Cardiac fibroblast (primary cell): ENCODE measurements around the gene C1S.

Experiments used
- DNase-seq, 2 donors: peaks; one replicate each; pipeline versions ENCODE4 v3.0.0 to v3.0.0-alpha.2; 2010; ENCODE audit warnings: low read depth in 2 of 2
- H3K4me3 ChIP-seq, 2 donors: replicated peaks in 1 of 2; 1 replicate in 1 of 2; 2 replicates in 1 of 2; pipeline ENCODE4 v1.5.1; 2011; ENCODE audit warnings: low read depth in 2 of 2, low read length in 2 of 2, mild to moderate bottlenecking in 2 of 2, moderate library complexity in 1 of 2
- TF ChIP-seq, protein P1 (sequence below): IDR thresholded peaks from one replicate; pipeline ENCODE4 v1.5.1; 2011; ENCODE audit warnings: low read depth, mild to moderate bottlenecking, low read length, inconsistent platforms

C1S gene

DNA sequence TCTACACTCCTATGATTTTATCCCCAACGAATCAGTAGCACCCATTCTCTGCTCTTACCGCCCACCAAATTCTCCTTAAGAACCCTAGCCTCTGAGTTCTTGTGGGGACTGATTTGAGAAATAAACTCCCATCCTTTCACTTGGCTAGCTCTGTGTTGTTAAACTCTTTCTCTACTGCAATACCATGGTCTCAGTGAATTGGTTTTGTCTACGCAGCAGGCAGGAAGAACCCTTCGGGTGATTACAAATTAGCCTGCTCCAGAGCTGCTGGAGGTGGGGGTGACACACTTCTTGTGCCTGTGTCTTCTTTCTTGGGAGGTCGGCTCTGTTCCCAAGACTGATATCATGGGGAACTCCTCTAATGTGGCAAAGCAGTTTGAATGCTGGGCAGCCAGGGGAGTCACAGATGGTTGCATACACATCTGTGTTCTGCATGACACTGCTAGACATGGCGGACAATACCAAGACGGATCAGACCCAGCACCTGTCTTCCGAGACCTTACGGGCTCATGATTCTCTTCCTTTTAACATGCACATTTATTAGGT is 1.6 kb upstream of the C1S start:
- H3K4me3 ChIP-seq: no peak overlapping the region
- TF ChIP-seq, protein P1, sequence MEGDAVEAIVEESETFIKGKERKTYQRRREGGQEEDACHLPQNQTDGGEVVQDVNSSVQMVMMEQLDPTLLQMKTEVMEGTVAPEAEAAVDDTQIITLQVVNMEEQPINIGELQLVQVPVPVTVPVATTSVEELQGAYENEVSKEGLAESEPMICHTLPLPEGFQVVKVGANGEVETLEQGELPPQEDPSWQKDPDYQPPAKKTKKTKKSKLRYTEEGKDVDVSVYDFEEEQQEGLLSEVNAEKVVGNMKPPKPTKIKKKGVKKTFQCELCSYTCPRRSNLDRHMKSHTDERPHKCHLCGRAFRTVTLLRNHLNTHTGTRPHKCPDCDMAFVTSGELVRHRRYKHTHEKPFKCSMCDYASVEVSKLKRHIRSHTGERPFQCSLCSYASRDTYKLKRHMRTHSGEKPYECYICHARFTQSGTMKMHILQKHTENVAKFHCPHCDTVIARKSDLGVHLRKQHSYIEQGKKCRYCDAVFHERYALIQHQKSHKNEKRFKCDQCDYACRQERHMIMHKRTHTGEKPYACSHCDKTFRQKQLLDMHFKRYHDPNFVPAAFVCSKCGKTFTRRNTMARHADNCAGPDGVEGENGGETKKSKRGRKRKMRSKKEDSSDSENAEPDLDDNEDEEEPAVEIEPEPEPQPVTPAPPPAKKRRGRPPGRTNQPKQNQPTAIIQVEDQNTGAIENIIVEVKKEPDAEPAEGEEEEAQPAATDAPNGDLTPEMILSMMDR: no peak
- DNase-seq: no peak

DNA sequence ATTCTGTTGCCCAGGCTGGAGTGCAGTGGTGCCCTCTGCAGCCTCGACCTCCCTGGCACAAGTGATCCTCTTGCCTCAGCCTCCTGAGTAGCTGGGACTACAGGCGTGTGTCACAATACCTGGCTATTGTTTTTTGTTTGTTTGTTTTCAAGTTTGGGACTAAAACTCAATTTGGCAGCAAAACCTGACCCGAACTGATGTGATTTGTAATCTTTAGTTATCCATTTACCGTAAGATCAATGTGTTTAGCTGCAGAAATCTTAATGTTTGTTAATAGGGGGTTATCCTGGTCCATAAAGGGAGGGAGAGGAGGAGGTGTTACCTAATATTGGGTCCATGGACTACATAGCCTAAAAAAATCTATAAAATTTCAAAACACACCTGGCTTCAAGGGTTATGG is 738 bp upstream of the C1S start:
- H3K4me3 ChIP-seq: no peak overlapping the region
- TF ChIP-seq, protein P1: no peak
- no peak for DNase-seq

DNA sequence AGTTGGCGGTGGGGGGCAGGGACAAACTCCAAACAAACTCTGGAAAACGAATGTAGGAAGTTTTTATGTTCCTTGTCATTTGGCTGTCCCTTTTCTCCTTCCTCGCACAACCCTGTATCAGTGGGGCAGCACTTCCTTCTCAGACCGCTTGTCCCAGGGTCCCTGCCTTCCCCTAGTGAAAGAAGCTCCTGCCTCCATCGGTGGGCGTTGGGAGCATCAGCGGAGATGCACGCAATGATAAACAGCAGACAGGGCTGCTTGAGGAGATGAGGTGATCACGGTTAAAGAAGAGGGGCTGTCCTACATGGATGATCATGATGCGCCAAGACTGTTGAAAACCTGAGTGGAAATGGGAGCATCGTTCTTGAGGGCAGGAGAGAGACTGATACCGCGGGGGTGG is 620 bp downstream of the C1S start:
- TF ChIP-seq, protein P1: no peak
- no peak for DNase-seq
- peak overlapping the region; percentile 38 to 52 for H3K4me3 ChIP-seq

DNA sequence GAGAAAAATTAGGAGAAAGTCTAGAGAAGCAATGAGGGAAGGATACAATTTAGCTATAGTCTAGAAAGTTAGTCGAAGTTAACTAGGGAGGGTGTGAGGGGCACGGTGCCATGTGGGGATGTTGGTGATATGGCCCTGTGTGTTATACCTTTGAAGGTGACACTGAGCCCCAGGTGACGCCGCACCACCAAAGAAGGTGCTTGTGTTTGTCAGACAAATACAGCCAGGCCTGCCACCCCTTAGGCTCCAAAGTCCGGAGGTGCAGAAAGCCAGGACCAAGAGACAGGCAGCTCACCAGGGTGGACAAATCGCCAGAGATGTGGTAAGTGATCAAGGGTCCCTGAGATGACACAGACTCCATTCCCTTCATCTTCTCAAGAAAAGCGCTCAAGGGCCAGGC is 1.1 kb downstream of the C1S start:
- TF ChIP-seq, protein P1: no peak
- peak overlapping the region; percentile 38 to 52 for H3K4me3 ChIP-seq

DNA sequence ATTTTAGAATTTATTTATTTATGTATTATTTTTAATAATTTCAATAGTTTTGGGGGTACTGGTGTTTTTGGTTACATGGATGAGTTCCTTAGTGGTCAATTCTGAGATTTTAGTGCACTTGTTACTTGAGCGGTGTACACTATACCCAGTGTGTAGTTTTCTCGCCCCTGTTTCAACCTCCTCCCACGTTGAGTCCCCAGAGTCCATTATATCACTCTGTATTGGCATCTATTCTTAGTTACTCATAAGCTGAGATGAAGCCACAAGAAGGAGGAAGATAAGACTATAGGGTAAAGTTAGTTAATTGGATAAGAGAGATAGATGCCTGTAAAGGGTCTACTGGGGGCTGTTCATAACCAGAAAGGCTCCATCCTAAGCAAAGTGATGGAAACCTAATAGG is 4.0 kb downstream of the C1S start:
- TF ChIP-seq, protein P1: no peak
- no peak overlapping the region for H3K4me3 ChIP-seq
- DNase-seq: peak in 1 of 2 donors; percentile 32

More for the DNA sequence above, 1.1 kb downstream of the C1S start:
- no peak for DNase-seq

DNA sequence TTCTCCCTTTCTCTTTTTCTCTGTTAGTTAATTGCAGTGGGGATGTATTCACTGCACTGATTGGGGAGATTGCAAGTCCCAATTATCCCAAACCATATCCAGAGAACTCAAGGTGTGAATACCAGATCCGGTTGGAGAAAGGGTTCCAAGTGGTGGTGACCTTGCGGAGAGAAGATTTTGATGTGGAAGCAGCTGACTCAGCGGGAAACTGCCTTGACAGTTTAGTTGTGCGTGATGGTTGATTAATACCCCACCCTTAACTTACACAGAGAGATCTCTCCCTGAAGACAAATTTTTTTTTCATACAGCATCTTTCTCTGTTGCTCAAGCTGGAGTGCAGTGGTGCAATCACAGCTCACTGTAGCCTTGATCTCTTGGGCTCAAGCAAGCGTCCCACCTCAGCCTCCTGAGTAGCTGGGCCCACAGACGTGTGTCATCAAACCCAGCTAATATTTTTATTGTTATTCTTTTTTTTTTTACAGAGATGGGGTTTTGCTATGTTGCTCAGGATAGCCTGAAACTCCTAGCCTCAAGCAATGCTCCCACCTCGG is 4.6 kb downstream of the C1S start:
- DNase-seq: no peak
- H3K4me3 ChIP-seq: no peak overlapping the region
- TF ChIP-seq, protein P1: no peak

DNA sequence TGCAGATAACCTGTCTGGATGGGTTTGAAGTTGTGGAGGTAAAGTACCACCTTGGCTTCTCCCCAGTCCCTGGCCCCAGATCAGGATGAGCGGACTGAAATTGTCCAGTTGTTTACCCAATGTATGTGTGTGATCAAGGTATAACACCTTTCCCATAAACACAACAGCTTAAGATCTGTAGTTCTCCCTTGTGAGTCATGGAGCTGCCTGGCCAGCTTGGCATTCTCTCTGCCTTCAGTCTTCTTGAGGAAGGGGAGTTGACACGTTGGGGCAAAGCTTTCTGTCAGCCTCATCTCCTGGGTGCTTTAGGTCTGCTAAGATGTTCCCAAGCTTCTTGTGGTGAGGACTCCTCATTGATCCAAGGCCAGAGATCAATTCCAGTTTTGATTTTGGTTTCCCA is 6.1 kb downstream of the C1S start:
- DNase-seq: no peak
- TF ChIP-seq, protein P1: no peak

More for the DNA sequence above, 6.1 kb downstream of the C1S start:
- H3K4me3 ChIP-seq: no peak overlapping the region
